ENCODE data around the gene FIBP.

- TF ChIP-seq CTCF (IDR thresholded peaks at IDR 0.05 in 4 of 5, conservative IDR thresholded peaks at IDR 0.05 in 1 of 5) (peak in 3 of 5 experiments; percentile 18 to 22 (median 21)), POLR2A (IDR thresholded peaks at IDR 0.05) (peak; percentile 98 to 99)
These were observed 2.3 kb upstream of the FIBP start, which contains the start of gene CCDC85B for GRCh38 chr11:65890324-65891218.
